Measurements from ENCODE around the gene IL5. TPM values are rescaled to one million over a fixed set of nuclear protein-coding genes. Genes with fewer than 3 reads are reported as not detected.
"Not testable (repeated sequence)": the region's sequence is repeated elsewhere in the genome, so short reads cannot be mapped to it uniquely, and the experiment has no call there.

The IL5 gene
- total RNA-seq = not detected

- WGBS, 2 donors = 82 to 88% methylated on average over 7 of the region's 7 CpGs
- intact Hi-C loops (cut with DNase I; ENCODE audit: low total_unique reads) = no loop called here
- no peak for DNase-seq (ENCODE audit: low spot score in 2 of 2)
- no peak within 1 kb of the TSS for H3K4me3 ChIP-seq (ENCODE audit: low read depth, poor library complexity, severe bottlenecking)
- TF ChIP-seq CTCF (IDR thresholded peaks at IDR 0.05) (no peak), POLR2A (IDR thresholded peaks at IDR 0.05) (no peak)
Observed at GRCh38 chr5:132543472-132544201, at the start of gene IL5. IL5 (minus strand) TSS chr5:132543522; CDS start chr5:132543478, 44 bp downstream.

GRCh38 chr5:132592521-132592920 is 49.2 kb upstream of the IL5 start:
- WGBS, 2 donors = 73 to 83% methylated on average over 2 of the region's 2 CpGs
- intact Hi-C loops (cut with DNase I; ENCODE audit: low total_unique reads) = no loop called here

GRCh38 chr5:132591145-132591544 is 47.8 kb upstream of the IL5 start:
- no peak for TF ChIP-seq CTCF (IDR thresholded peaks at IDR 0.05)
- no peak for TF ChIP-seq POLR2A (IDR thresholded peaks at IDR 0.05)
- WGBS, 2 donors = 87 to 89% methylated on average over 3 of the region's 3 CpGs
- no peak overlapping the region for H3K4me3 ChIP-seq (ENCODE audit: low read depth, poor library complexity, severe bottlenecking)
- intact Hi-C loops (cut with DNase I; ENCODE audit: low total_unique reads) = no loop called here
- DNase-seq (ENCODE audit: low spot score in 2 of 2) = no peak

More at GRCh38 chr5:132592521-132592920, 49.2 kb upstream of the IL5 start:
- H3K4me3 ChIP-seq (ENCODE audit: low read depth, poor library complexity, severe bottlenecking) = no peak overlapping the region
- no peak for DNase-seq (ENCODE audit: low spot score in 2 of 2)
- TF ChIP-seq POLR2A (IDR thresholded peaks at IDR 0.05) = no peak
- no peak for TF ChIP-seq CTCF (IDR thresholded peaks at IDR 0.05)

- intact Hi-C loops (cut with DNase I; ENCODE audit: low total_unique reads) = no loop called here
- TF ChIP-seq POLR2A (IDR thresholded peaks at IDR 0.05) = no peak
- TF ChIP-seq CTCF (IDR thresholded peaks at IDR 0.05) = no peak
- no peak overlapping the region for H3K4me3 ChIP-seq (ENCODE audit: low read depth, poor library complexity, severe bottlenecking)
- 85 to 96% methylated on average over 1 of the region's 1 CpG for WGBS, 2 donors
- DNase-seq (ENCODE audit: low spot score in 2 of 2) = no peak
Observed at GRCh38 chr5:132589467-132589866, 46.1 kb upstream of the IL5 start.

GRCh38 chr5:132586063-132586462 is 42.7 kb upstream of the IL5 start:
- H3K4me3 ChIP-seq (ENCODE audit: low read depth, poor library complexity, severe bottlenecking) = no peak overlapping the region
- DNase-seq (ENCODE audit: low spot score in 2 of 2) = no peak
- intact Hi-C loops (cut with DNase I; ENCODE audit: low total_unique reads) = no loop called here
- TF ChIP-seq CTCF (IDR thresholded peaks at IDR 0.05) = no peak
- TF ChIP-seq POLR2A (IDR thresholded peaks at IDR 0.05) = no peak

- intact Hi-C loops (cut with DNase I; ENCODE audit: low total_unique reads); H3K4me3 ChIP-seq (ENCODE audit: low read depth, poor library complexity, severe bottlenecking); DNase-seq (ENCODE audit: low spot score in 2 of 2): not testable (repeated sequence)
- WGBS, 2 donors = 100% methylated on average over 2 of the region's 2 CpGs
Observed at GRCh38 chr5:132584560-132584959, 41.2 kb upstream of the IL5 start.
